GM21529 (cell line): Measurements from ENCODE around the gene WRAP73.

Experiments used
- ATAC-seq: cut with Tn5 transposase; IDR thresholded peaks from one replicate; pipeline ENCODE4 v1.9.1; 2021; ENCODE audit not compliant: unreplicated experiment

Gene WRAP73

GRCh38 chr1:3614755-3615742 is 34.9 kb downstream of the WRAP73 start:
- ATAC-seq, result no peak

- ATAC-seq, result no peak
These were observed 37.8 kb downstream of the WRAP73 start for GRCh38 chr1:3612123-3612522.

- no peak for ATAC-seq
These were observed 38.5 kb downstream of the WRAP73 start, which contains the start of gene MEGF6 for GRCh38 chr1:3611170-3612019. MEGF6 (minus strand) TSS chr1:3611508; CDS start chr1:3611268, 240 bp downstream.

GRCh38 chr1:3610527-3611169 is 39.3 kb downstream of the WRAP73 start:
- ATAC-seq, result no peak

- ATAC-seq, result no peak
These were observed 40.0 kb downstream of the WRAP73 start for GRCh38 chr1:3609769-3610526.

GRCh38 chr1:3609016-3609768 is 40.7 kb downstream of the WRAP73 start:
- no peak for ATAC-seq

- no peak for ATAC-seq
These were observed 41.7 kb downstream of the WRAP73 start for GRCh38 chr1:3608154-3608553.

GRCh38 chr1:3607703-3608065 is 42.2 kb downstream of the WRAP73 start:
- no peak for ATAC-seq

- no peak for ATAC-seq
These were observed 42.9 kb downstream of the WRAP73 start for GRCh38 chr1:3606779-3607702.

- ATAC-seq, result no peak
These were observed 44.7 kb downstream of the WRAP73 start for GRCh38 chr1:3604997-3605823.

- no peak for ATAC-seq
These were observed 45.4 kb downstream of the WRAP73 start for GRCh38 chr1:3604468-3604974.

- no peak for ATAC-seq
These were observed 46.1 kb downstream of the WRAP73 start for GRCh38 chr1:3603571-3604467.

GRCh38 chr1:3603156-3603555 is 46.7 kb downstream of the WRAP73 start:
- no peak for ATAC-seq

GRCh38 chr1:3602375-3602774 is 47.5 kb downstream of the WRAP73 start:
- ATAC-seq, result no peak

- no peak for ATAC-seq
These were observed 48.2 kb downstream of the WRAP73 start for GRCh38 chr1:3601743-3602142.

- ATAC-seq, result no peak
These were observed 49.5 kb downstream of the WRAP73 start for GRCh38 chr1:3600354-3600753.

- no peak for ATAC-seq
These were observed 50.1 kb downstream of the WRAP73 start for GRCh38 chr1:3599816-3600215.
